Keratinocyte (primary cell): ENCODE results near the gene HNRNPA2B1. TPM values are rescaled to one million over a fixed set of nuclear protein-coding genes. Genes with fewer than 3 reads are reported as not detected.
"Not testable (repeated sequence)": the region's sequence is repeated elsewhere in the genome, so short reads cannot be mapped to it uniquely, and the experiment has no call there.

Experiments
- DNase-seq: peaks from one replicate; pipeline ENCODE4 v3.0.0-alpha.2; 2011; ENCODE audit warnings: low read depth, missing footprints, low spot score
- FAIRE-seq: peaks from 2 replicates; lab custom pipeline; 2011; peaks lifted over from hg19 to GRCh38; lab: Jason Lieb, UNC
- H2AFZ ChIP-seq: 2 replicates; pipeline ENCODE4 v1.6.0; 2012; ENCODE audit warnings: low read length, control low read depth, inconsistent platforms; ENCODE audit not compliant: control insufficient read depth
- H3K27ac ChIP-seq: 2 replicates; pipeline ENCODE4 v1.5.1; 2011; ENCODE audit warnings: low read length; ENCODE audit not compliant: control insufficient read depth, insufficient read depth
- H3K27me3 ChIP-seq: 3 replicates; pipeline ENCODE4 v1.6.0; 2011; ENCODE audit warnings: low read length; ENCODE audit not compliant: control insufficient read depth, insufficient read depth; ENCODE audit errors: extremely low read depth
- H3K36me3 ChIP-seq, 2 experiments: 2 replicates in 1 of 2; 3 replicates in 1 of 2; pipeline ENCODE4 v1.5.1; 2011; ENCODE audit warnings: low read length in 2 of 2, mild to moderate bottlenecking in 1 of 2; ENCODE audit not compliant: control insufficient read depth in 2 of 2, insufficient read depth in 2 of 2; ENCODE audit errors: extremely low read depth in 1 of 2
- H3K4me1 ChIP-seq: 3 replicates; pipeline ENCODE4 v1.5.1; 2011; ENCODE audit warnings: low read length; ENCODE audit not compliant: control insufficient read depth, insufficient read depth; ENCODE audit errors: extremely low read depth
- H3K4me2 ChIP-seq: 3 replicates; pipeline ENCODE4 v1.6.0; 2011; ENCODE audit warnings: low read depth, low read length; ENCODE audit not compliant: control insufficient read depth, insufficient read depth; ENCODE audit errors: extremely low read depth
- H3K4me3 ChIP-seq, 3 experiments: fragments of 200-600 bp in 1 of 3; sonication (generic) in 1 of 3; 2 replicates in 2 of 3; 3 replicates in 1 of 3; pipeline ENCODE4 v1.5.1; 2011 to 2016; ENCODE audit warnings: low read length in 3 of 3, mild to moderate bottlenecking in 3 of 3, control low read depth in 2 of 3, inconsistent platforms in 1 of 3, low read depth in 1 of 3, mixed read lengths in 1 of 3, mixed run types in 1 of 3, moderate library complexity in 1 of 3; ENCODE audit not compliant: control insufficient read depth in 2 of 3, insufficient read depth in 2 of 3; ENCODE audit errors: extremely low read depth in 1 of 3
- H3K79me2 ChIP-seq: 2 replicates; pipeline ENCODE4 v1.6.0; 2012; ENCODE audit warnings: low read length; ENCODE audit not compliant: control insufficient read depth, insufficient read depth
- H3K9ac ChIP-seq: 3 replicates; pipeline ENCODE4 v1.6.0; 2011; ENCODE audit warnings: low read length; ENCODE audit not compliant: control insufficient read depth, insufficient read depth; ENCODE audit errors: extremely low read depth
- H3K9me1 ChIP-seq: 3 replicates; pipeline ENCODE4 v1.6.0; 2011; ENCODE audit warnings: low read length; ENCODE audit not compliant: control insufficient read depth, insufficient read depth; ENCODE audit errors: extremely low read depth
- H3K9me3 ChIP-seq: 2 replicates; pipeline ENCODE4 v1.5.1; 2012; ENCODE audit warnings: low read depth, low read length; ENCODE audit not compliant: control insufficient read depth
- H4K20me1 ChIP-seq: 3 replicates; pipeline ENCODE4 v1.6.0; 2011; ENCODE audit warnings: low read length; ENCODE audit not compliant: control insufficient read depth, insufficient read depth; ENCODE audit errors: extremely low read depth
- CTCF ChIP-seq, 3 experiments: IDR thresholded peaks in 1 of 3; conservative IDR thresholded peaks in 1 of 3; optimal IDR thresholded peaks in 1 of 3; 2 replicates in 2 of 3; 3 replicates in 1 of 3; pipeline versions ENCODE3 to v1.5.1; 2011; ENCODE audit warnings: low read length in 3 of 3, mild to moderate bottlenecking in 3 of 3, moderate library complexity in 2 of 3, control low read depth in 1 of 3, inconsistent platforms in 1 of 3; ENCODE audit not compliant: insufficient read depth in 2 of 3; ENCODE audit errors: extremely low read depth in 1 of 3
- EZH2 ChIP-seq: IDR thresholded peaks from one replicate; pipeline ENCODE4 v1.6.1; 2012; ENCODE audit warnings: inconsistent platforms, mild to moderate bottlenecking, low read length, moderate library complexity
- dilution Hi-C: fragments of 300-500 bp; cut with MboI; formaldehyde crosslinking; loops from one replicate; pipeline ENCODE4 v1.7.0; 2020; ENCODE audit warnings: low sequenced_read_pairs; ENCODE audit not compliant: extremely low pct_ligation_motif_present
- polyA plus RNA-seq, 5 experiments: library from polyadenylated mRNA; depleted of rRNA in 3 of 5; stranded (reverse) in 3 of 5; stranded (forward) in 1 of 5; unstranded in 1 of 5; fragments of >200 nt; gene quantifications; 1 replicate in 1 of 5; 2 replicates in 3 of 5; 3 replicates in 1 of 5; pipeline versions ENCODE4 v1.2.1 to v1.2.3, GENCODE V29; 2011 to 2012; ENCODE audit warnings: missing spikeins in 2 of 5, low read depth in 1 of 5, low replicate concordance in 1 of 5

Gene HNRNPA2B1
- polyA plus RNA-seq, 1 donor (not counting 4 experiments of a cell fraction or from before 2014, with no cell fraction given), result 511 TPM

- H3K4me2 ChIP-seq, result peak overlapping the region; percentile 81
- peak overlapping the region; percentile 29 for H3K9ac ChIP-seq
- peak overlapping the region; percentile 39 for H3K27ac ChIP-seq
- peak overlapping the region; percentile 20 for H2AFZ ChIP-seq
- TF ChIP-seq CTCF (optimal IDR thresholded peaks at IDR 0.05 in 1 of 3, IDR thresholded peaks at IDR 0.05 in 1 of 3, conservative IDR thresholded peaks at IDR 0.05 in 1 of 3; ENCODE audit: extremely low read depth in 1 of 3, insufficient read depth in 2 of 3, low read length in 3 of 3) (no peak), EZH2 (no peak)
- FAIRE-seq (peak; percentile 46), DNase-seq (no peak)
- peaks cover 47% of the 10 kb centered on the region for H3K4me1 ChIP-seq
- no peaks in the 10 kb centered on the region for H4K20me1 ChIP-seq
- H3K79me2 ChIP-seq, result peaks cover 30% of the 10 kb centered on the region
- H3K9me1 ChIP-seq, result no peaks in the 10 kb centered on the region
- H3K27me3 ChIP-seq, result no peaks in the 10 kb centered on the region
- no peaks in the 10 kb centered on the region for H3K9me3 ChIP-seq
- dilution Hi-C loops, result loop anchor here (10.0 kb wide), 1 partner anchor 279 kb away; no protein-coding TSS in a partner anchor
- H3K36me3 ChIP-seq, result no peaks in the 10 kb centered on the region
- peak overlapping the region; percentile 41 to 62 (median 41) for H3K4me3 ChIP-seq
Measured at GRCh38 chr7:26153823-26154783, 46.4 kb downstream of the HNRNPA2B1 start.

GRCh38 chr7:26153241-26153822, 47.2 kb downstream of the HNRNPA2B1 start:
- H3K9ac ChIP-seq, result peak overlapping the region; percentile 29
- H3K9me3 ChIP-seq, result no peaks in the 10 kb centered on the region
- H3K4me2 ChIP-seq, result peak overlapping the region; percentile 81
- H3K79me2 ChIP-seq, result peaks cover 25% of the 10 kb centered on the region
- DNase-seq, result no peak
- peak overlapping the region; percentile 41 to 62 (median 41) for H3K4me3 ChIP-seq
- no peaks in the 10 kb centered on the region for H3K36me3 ChIP-seq
- H3K27ac ChIP-seq, result peak overlapping the region; percentile 39
- no peak for FAIRE-seq
- no peaks in the 10 kb centered on the region for H4K20me1 ChIP-seq
- peaks cover 46% of the 10 kb centered on the region for H3K4me1 ChIP-seq
- dilution Hi-C loops, result loop anchor here (10.0 kb wide), 1 partner anchor 279 kb away; no protein-coding TSS in a partner anchor
- H3K27me3 ChIP-seq, result no peaks in the 10 kb centered on the region
- no peaks in the 10 kb centered on the region for H3K9me1 ChIP-seq
- TF ChIP-seq CTCF (optimal IDR thresholded peaks at IDR 0.05 in 1 of 3, IDR thresholded peaks at IDR 0.05 in 1 of 3, conservative IDR thresholded peaks at IDR 0.05 in 1 of 3; ENCODE audit: extremely low read depth in 1 of 3, insufficient read depth in 2 of 3, low read length in 3 of 3), result no peak
- H2AFZ ChIP-seq, result no peak overlapping the region

GRCh38 chr7:26152782-26153240, 47.7 kb downstream of the HNRNPA2B1 start:
- Histone ChIP-seq H3K4me2 (peak overlapping the region; percentile 81), H3K79me2 (peaks cover 20% of the 10 kb centered on the region)
- not testable (repeated sequence) for H3K27ac ChIP-seq

More at GRCh38 chr7:26152782-26153240, 47.7 kb downstream of the HNRNPA2B1 start:
- peak overlapping the region; percentile 62 for H3K9ac ChIP-seq
- DNase-seq, H4K20me1 ChIP-seq, H3K27me3 ChIP-seq, FAIRE-seq, H2AFZ ChIP-seq, H3K9me3 ChIP-seq, H3K9me1 ChIP-seq, H3K36me3 ChIP-seq: not testable (repeated sequence)
- peak overlapping the region; percentile 41 to 62 (median 53) for H3K4me3 ChIP-seq
- H3K4me1 ChIP-seq, result peaks cover 46% of the 10 kb centered on the region
- dilution Hi-C loops, result loop anchor here (10.0 kb wide), 1 partner anchor 278 kb away; no protein-coding TSS in a partner anchor
